WTC11 (cell line): Measurements from ENCODE around the gene EME2. TPM values are rescaled to one million over a fixed set of nuclear protein-coding genes. Genes with fewer than 3 reads are reported as not detected.
A peak's percentile ranks its signal among the peaks of the same experiment; 100 is the strongest.

Source experiments
- CBFB ChIP-seq: sonication (generic); formaldehyde crosslinking; IDR thresholded peaks from 2 replicates; pipeline ENCODE4 v1.8.1; 2022; ENCODE audit warnings: mild to moderate bottlenecking, low read depth, missing genetic modification reagents
- CREM ChIP-seq: sonication (generic); formaldehyde crosslinking; IDR thresholded peaks from 2 replicates; pipeline ENCODE4 v1.8.1; 2022; ENCODE audit warnings: mild to moderate bottlenecking, missing genetic modification reagents, moderate library complexity
- ELF4 ChIP-seq: sonication (generic); formaldehyde crosslinking; IDR thresholded peaks from 2 replicates; pipeline ENCODE4 v1.8.1; 2022; ENCODE audit warnings: low read depth, mild to moderate bottlenecking, moderate library complexity, missing genetic modification reagents
- FOXK1 ChIP-seq: sonication (generic); formaldehyde crosslinking; IDR thresholded peaks from 2 replicates; pipeline ENCODE4 v1.8.0; 2022; ENCODE audit warnings: mild to moderate bottlenecking, moderate library complexity, missing genetic modification reagents
- FOXP1 ChIP-seq: sonication (generic); formaldehyde crosslinking; IDR thresholded peaks from 2 replicates; pipeline ENCODE4 v1.8.0; 2022; ENCODE audit warnings: missing genetic modification reagents, mild to moderate bottlenecking, moderate library complexity, borderline replicate concordance
- JAZF1 ChIP-seq: fragments of 250-450 bp; sonication (Bioruptor Pico); IDR thresholded peaks from 2 replicates; pipeline ENCODE4 v1.9.0; 2021; ENCODE audit warnings: moderate library complexity, mild to moderate bottlenecking, inconsistent platforms
- KAT7 ChIP-seq: sonication (generic); formaldehyde crosslinking; IDR thresholded peaks from 2 replicates; pipeline ENCODE4 v1.8.1; 2023; ENCODE audit warnings: missing genetic modification reagents, mild to moderate bottlenecking, borderline replicate concordance
- MXD4 ChIP-seq: fragments of 250-450 bp; sonication (Bioruptor Pico); IDR thresholded peaks from 2 replicates; pipeline ENCODE4 v1.8.0; 2021; ENCODE audit warnings: mild to moderate bottlenecking, moderate library complexity, borderline replicate concordance
- SMAD3 ChIP-seq: sonication (generic); formaldehyde crosslinking; IDR thresholded peaks from 2 replicates; pipeline ENCODE4 v1.8.0; 2022; ENCODE audit warnings: missing genetic modification reagents, mild to moderate bottlenecking, borderline replicate concordance
- SP1 ChIP-seq: sonication (generic); formaldehyde crosslinking; conservative IDR thresholded peaks from 2 replicates; pipeline ENCODE4 v1.8.1; 2022; ENCODE audit warnings: missing genetic modification reagents
- TCF7 ChIP-seq: sonication (generic); formaldehyde crosslinking; IDR thresholded peaks from 2 replicates; pipeline ENCODE4 v1.8.0; 2022; ENCODE audit warnings: mild to moderate bottlenecking, low read depth, missing genetic modification reagents, moderate library complexity
- TEAD1 ChIP-seq: sonication (generic); formaldehyde crosslinking; IDR thresholded peaks from 2 replicates; pipeline ENCODE4 v1.8.0; 2022; ENCODE audit warnings: mild to moderate bottlenecking, missing genetic modification reagents
- TP53 ChIP-seq: sonication (generic); formaldehyde crosslinking; IDR thresholded peaks from 2 replicates; pipeline ENCODE4 v1.8.1; 2023; ENCODE audit warnings: mild to moderate bottlenecking, missing genetic modification reagents
- ZNF232 ChIP-seq: sonication (generic); formaldehyde crosslinking; IDR thresholded peaks from 2 replicates; pipeline ENCODE4 v1.8.0; 2022; ENCODE audit warnings: mild to moderate bottlenecking, missing genetic modification reagents
- ZNF263 ChIP-seq: sonication (generic); formaldehyde crosslinking; IDR thresholded peaks from 2 replicates; pipeline ENCODE4 v1.8.1; 2022; ENCODE audit warnings: low read depth, mild to moderate bottlenecking, moderate library complexity, missing genetic modification reagents
- ZNF416 ChIP-seq: fragments of 250-450 bp; sonication (Bioruptor Pico); IDR thresholded peaks from 2 replicates; pipeline ENCODE4 v1.9.0; 2021; ENCODE audit warnings: mild to moderate bottlenecking, inconsistent platforms
- ZNF423 ChIP-seq: fragments of 250-450 bp; sonication (Bioruptor Pico); IDR thresholded peaks from 2 replicates; pipeline ENCODE4 v2.1.2; 2022; ENCODE audit warnings: mild to moderate bottlenecking, moderate library complexity
- total RNA-seq: library from RNA; stranded (reverse); gene quantifications from 3 replicates; pipeline ENCODE4 v1.2.3, GENCODE V29; 2021
- TF ChIP-seq, protein P1 (sequence below): fragments of 250-450 bp; sonication (Bioruptor Pico); IDR thresholded peaks from 2 replicates; pipeline ENCODE4 v1.8.0; 2021; ENCODE audit warnings: mild to moderate bottlenecking
- TF ChIP-seq, protein P2 (sequence below): sonication (generic); formaldehyde crosslinking; IDR thresholded peaks from 2 replicates; pipeline ENCODE4 v1.8.1; 2023; ENCODE audit warnings: mild to moderate bottlenecking, missing genetic modification reagents, moderate library complexity
- TF ChIP-seq, protein P3 (sequence below): sonication (generic); formaldehyde crosslinking; IDR thresholded peaks from 2 replicates; pipeline ENCODE4 v1.8.1; 2022; ENCODE audit warnings: low read depth, missing genetic modification reagents, borderline replicate concordance
- TF ChIP-seq, protein P4 (sequence below): fragments of 250-450 bp; sonication (Bioruptor Pico); conservative IDR thresholded peaks from 2 replicates; pipeline ENCODE4 v1.9.0; 2021; ENCODE audit warnings: mild to moderate bottlenecking
- TF ChIP-seq, protein P5 (sequence below): sonication (generic); formaldehyde crosslinking; IDR thresholded peaks from 2 replicates; pipeline ENCODE4 v1.8.1; 2023; ENCODE audit warnings: mild to moderate bottlenecking, missing genetic modification reagents, borderline replicate concordance
- TF ChIP-seq, protein P6 (sequence below): sonication (generic); formaldehyde crosslinking; IDR thresholded peaks from 2 replicates; pipeline ENCODE4 v1.8.0; 2023; ENCODE audit warnings: missing genetic modification reagents, mild to moderate bottlenecking, borderline replicate concordance
- TF ChIP-seq, protein P7 (sequence below): sonication (generic); formaldehyde crosslinking; conservative IDR thresholded peaks from 2 replicates; pipeline ENCODE4 v1.8.1; 2022; ENCODE audit warnings: mild to moderate bottlenecking, missing genetic modification reagents

The EME2 gene
- total RNA-seq, 1 experiment from 2014 or later = 23.2 TPM

DNA sequence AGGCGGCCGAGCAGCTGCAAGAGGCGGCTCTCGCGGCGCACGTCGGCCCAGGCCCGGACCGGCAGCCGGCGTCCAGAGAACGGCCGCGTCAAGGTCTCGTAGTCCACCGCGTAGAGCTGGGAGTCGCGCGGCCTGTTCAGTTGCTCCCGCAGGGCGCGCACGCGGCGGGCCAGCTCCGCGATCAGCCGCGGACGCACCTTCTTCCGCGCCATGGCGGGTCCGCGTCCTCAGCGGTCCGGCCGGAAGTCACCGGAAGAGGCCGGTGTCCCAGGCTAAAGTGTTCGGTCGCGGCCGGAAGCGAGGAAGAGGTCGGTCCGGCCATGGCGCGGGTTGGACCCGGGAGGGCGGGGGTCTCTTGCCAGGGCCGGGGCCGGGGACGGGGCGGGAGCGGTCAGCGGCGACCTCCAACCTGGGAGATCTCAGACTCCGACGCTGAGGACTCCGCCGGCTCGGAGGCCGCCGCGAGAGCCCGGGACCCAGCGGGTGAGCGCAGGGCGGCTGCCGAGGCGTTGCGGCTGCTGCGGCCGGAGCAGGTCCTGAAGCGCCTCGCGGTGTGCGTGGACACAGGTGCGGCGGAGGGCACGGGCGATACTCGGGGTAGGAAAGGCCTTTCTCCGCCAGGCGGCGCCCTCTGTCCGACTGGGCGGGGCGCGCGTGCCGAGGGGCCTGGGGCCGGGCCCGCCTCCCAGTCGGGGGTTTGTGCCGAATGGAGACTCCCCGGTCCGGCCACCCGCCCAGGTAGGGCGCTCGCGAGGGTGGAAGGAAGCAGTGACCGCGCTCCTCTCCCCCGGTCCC lies 495 bp downstream of the EME2 start, which contains the start of gene MRPS34 (continued):
- TF ChIP-seq, protein P1, sequence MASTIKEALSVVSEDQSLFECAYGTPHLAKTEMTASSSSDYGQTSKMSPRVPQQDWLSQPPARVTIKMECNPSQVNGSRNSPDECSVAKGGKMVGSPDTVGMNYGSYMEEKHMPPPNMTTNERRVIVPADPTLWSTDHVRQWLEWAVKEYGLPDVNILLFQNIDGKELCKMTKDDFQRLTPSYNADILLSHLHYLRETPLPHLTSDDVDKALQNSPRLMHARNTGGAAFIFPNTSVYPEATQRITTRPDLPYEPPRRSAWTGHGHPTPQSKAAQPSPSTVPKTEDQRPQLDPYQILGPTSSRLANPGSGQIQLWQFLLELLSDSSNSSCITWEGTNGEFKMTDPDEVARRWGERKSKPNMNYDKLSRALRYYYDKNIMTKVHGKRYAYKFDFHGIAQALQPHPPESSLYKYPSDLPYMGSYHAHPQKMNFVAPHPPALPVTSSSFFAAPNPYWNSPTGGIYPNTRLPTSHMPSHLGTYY (CRISPR knock-in tag) = no peak
- TF ChIP-seq, protein P2, sequence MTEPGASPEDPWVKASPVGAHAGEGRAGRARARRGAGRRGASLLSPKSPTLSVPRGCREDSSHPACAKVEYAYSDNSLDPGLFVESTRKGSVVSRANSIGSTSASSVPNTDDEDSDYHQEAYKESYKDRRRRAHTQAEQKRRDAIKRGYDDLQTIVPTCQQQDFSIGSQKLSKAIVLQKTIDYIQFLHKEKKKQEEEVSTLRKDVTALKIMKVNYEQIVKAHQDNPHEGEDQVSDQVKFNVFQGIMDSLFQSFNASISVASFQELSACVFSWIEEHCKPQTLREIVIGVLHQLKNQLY (CRISPR knock-in tag) = 0 out of 2 replicates have a peak, but pooled peaks have one; percentile 14
- TF ChIP-seq, protein P3, sequence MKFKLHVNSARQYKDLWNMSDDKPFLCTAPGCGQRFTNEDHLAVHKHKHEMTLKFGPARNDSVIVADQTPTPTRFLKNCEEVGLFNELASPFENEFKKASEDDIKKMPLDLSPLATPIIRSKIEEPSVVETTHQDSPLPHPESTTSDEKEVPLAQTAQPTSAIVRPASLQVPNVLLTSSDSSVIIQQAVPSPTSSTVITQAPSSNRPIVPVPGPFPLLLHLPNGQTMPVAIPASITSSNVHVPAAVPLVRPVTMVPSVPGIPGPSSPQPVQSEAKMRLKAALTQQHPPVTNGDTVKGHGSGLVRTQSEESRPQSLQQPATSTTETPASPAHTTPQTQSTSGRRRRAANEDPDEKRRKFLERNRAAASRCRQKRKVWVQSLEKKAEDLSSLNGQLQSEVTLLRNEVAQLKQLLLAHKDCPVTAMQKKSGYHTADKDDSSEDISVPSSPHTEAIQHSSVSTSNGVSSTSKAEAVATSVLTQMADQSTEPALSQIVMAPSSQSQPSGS = peak; percentile 56
- TF ChIP-seq ZNF423 (peak; percentile 87), TP53 (CRISPR knock-in tag) (no peak), KAT7 (peak; percentile 71; the same call in 1 of the 2 replicates), ZNF416 (CRISPR knock-in tag) (no peak), MXD4 (CRISPR knock-in tag) (no peak), ELF4 (CRISPR knock-in tag) (no peak), ZNF263 (CRISPR knock-in tag) (peak; percentile 20; the same call in 1 of the 2 replicates), TEAD1 (peak; percentile 78), CBFB (CRISPR knock-in tag) (peak; percentile 88; the same call in 1 of the 2 replicates), SP1 (CRISPR knock-in tag) (peak; percentile 75), FOXK1 (CRISPR knock-in tag) (peak; percentile 87), TCF7 (peak; percentile 17; the same call in 1 of the 2 replicates), SMAD3 (CRISPR knock-in tag) (0 out of 2 replicates have a peak, but pooled peaks have one; percentile 63), ZNF232 (CRISPR knock-in tag) (peak; percentile 84), FOXP1 (CRISPR knock-in tag) (peak; percentile 79), CREM (CRISPR knock-in tag) (peak; percentile 33; the same call in 1 of the 2 replicates), JAZF1 (CRISPR knock-in tag) (no peak)
- TF ChIP-seq, protein P4, sequence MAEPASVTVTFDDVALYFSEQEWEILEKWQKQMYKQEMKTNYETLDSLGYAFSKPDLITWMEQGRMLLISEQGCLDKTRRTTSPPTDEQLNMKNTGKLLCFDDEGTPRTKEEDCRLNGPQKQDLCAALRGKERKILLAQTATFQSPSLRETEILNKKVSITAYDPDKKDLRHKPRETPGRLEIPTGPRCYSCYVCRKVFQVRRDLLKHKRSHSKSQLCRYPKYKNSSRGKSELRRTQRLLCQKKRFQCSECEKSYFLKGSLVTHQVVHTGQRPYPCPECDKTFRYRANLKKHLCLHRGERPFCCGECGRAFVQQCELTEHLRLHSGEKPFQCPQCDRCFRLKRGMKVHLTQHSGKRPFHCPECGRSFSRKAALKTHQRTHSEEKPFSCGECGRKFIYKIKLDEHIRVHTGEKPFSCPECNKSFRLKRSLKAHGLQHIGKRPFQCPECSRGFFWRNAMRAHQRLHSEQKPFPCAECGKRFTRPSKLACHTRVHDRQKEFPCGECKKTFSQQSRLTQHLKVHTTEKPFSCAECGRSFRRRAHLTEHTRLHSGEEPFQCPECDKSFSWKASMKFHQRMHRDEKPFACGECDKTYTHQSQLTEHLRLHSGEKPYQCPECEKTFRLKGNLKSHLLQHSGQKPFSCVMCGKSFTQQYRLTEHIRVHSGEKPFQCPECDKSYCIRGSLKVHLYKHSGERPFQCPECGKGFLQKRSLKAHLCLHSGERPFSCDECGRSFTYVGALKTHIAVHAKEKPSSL (CRISPR knock-in tag) = no peak
- TF ChIP-seq, protein P5, sequence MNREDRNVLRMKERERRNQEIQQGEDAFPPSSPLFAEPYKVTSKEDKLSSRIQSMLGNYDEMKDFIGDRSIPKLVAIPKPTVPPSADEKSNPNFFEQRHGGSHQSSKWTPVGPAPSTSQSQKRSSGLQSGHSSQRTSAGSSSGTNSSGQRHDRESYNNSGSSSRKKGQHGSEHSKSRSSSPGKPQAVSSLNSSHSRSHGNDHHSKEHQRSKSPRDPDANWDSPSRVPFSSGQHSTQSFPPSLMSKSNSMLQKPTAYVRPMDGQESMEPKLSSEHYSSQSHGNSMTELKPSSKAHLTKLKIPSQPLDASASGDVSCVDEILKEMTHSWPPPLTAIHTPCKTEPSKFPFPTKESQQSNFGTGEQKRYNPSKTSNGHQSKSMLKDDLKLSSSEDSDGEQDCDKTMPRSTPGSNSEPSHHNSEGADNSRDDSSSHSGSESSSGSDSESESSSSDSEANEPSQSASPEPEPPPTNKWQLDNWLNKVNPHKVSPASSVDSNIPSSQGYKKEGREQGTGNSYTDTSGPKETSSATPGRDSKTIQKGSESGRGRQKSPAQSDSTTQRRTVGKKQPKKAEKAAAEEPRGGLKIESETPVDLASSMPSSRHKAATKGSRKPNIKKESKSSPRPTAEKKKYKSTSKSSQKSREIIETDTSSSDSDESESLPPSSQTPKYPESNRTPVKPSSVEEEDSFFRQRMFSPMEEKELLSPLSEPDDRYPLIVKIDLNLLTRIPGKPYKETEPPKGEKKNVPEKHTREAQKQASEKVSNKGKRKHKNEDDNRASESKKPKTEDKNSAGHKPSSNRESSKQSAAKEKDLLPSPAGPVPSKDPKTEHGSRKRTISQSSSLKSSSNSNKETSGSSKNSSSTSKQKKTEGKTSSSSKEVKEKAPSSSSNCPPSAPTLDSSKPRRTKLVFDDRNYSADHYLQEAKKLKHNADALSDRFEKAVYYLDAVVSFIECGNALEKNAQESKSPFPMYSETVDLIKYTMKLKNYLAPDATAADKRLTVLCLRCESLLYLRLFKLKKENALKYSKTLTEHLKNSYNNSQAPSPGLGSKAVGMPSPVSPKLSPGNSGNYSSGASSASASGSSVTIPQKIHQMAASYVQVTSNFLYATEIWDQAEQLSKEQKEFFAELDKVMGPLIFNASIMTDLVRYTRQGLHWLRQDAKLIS (CRISPR knock-in tag) = no peak
- TF ChIP-seq, protein P6, sequence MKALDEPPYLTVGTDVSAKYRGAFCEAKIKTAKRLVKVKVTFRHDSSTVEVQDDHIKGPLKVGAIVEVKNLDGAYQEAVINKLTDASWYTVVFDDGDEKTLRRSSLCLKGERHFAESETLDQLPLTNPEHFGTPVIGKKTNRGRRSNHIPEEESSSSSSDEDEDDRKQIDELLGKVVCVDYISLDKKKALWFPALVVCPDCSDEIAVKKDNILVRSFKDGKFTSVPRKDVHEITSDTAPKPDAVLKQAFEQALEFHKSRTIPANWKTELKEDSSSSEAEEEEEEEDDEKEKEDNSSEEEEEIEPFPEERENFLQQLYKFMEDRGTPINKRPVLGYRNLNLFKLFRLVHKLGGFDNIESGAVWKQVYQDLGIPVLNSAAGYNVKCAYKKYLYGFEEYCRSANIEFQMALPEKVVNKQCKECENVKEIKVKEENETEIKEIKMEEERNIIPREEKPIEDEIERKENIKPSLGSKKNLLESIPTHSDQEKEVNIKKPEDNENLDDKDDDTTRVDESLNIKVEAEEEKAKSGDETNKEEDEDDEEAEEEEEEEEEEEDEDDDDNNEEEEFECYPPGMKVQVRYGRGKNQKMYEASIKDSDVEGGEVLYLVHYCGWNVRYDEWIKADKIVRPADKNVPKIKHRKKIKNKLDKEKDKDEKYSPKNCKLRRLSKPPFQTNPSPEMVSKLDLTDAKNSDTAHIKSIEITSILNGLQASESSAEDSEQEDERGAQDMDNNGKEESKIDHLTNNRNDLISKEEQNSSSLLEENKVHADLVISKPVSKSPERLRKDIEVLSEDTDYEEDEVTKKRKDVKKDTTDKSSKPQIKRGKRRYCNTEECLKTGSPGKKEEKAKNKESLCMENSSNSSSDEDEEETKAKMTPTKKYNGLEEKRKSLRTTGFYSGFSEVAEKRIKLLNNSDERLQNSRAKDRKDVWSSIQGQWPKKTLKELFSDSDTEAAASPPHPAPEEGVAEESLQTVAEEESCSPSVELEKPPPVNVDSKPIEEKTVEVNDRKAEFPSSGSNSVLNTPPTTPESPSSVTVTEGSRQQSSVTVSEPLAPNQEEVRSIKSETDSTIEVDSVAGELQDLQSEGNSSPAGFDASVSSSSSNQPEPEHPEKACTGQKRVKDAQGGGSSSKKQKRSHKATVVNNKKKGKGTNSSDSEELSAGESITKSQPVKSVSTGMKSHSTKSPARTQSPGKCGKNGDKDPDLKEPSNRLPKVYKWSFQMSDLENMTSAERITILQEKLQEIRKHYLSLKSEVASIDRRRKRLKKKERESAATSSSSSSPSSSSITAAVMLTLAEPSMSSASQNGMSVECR (CRISPR knock-in tag) = peak; percentile 84; the same call in 1 of the 2 replicates
- TF ChIP-seq, protein P7, sequence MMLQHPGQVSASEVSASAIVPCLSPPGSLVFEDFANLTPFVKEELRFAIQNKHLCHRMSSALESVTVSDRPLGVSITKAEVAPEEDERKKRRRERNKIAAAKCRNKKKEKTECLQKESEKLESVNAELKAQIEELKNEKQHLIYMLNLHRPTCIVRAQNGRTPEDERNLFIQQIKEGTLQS (CRISPR knock-in tag) = no peak
